ENCODE data around the gene LRRC3.

GRCh38 chr21:44433791-44434567 is 21.3 kb upstream of the LRRC3 start:
- no peak for TF ChIP-seq YY1 (IDR thresholded peaks at IDR 0.05)
- TF ChIP-seq CTCF (IDR thresholded peaks at IDR 0.05; ENCODE audit: low read depth, low read length, missing input control) = no peak
- TF ChIP-seq SP1 (IDR thresholded peaks at IDR 0.05) = no peak
- no peak for TF ChIP-seq JUND (IDR thresholded peaks at IDR 0.05)
- no peak for TF ChIP-seq MAX (IDR thresholded peaks at IDR 0.05)
- no peak for TF ChIP-seq REST (IDR thresholded peaks at IDR 0.05)
- no peak for TF ChIP-seq TAF1 (conservative IDR thresholded peaks at IDR 0.05)
- TF ChIP-seq RAD21 (IDR thresholded peaks at IDR 0.05) = no peak
- TF ChIP-seq RXRA (IDR thresholded peaks at IDR 0.05) = no peak
- no peak for TF ChIP-seq EGR1 (IDR thresholded peaks at IDR 0.05; ENCODE audit: low read depth in 2 of 2)
